Fibroblast of mammary gland (primary cell): ENCODE measurements around the gene LMO1.

Experiments used
- DNase-seq: peaks from one replicate; pipeline ENCODE4 v3.0.0-alpha.2; 2010; ENCODE audit warnings: low read depth
- H3K4me3 ChIP-seq: 2 replicates; pipeline ENCODE4 v1.5.1; 2011; ENCODE audit warnings: low read depth, mild to moderate bottlenecking, low read length, moderate library complexity; ENCODE audit not compliant: control insufficient read depth
- CTCF ChIP-seq: conservative IDR thresholded peaks from 2 replicates; pipeline ENCODE4 v1.5.1; 2011; ENCODE audit warnings: low read depth, low read length, inconsistent platforms; ENCODE audit not compliant: control insufficient read depth, insufficient read depth

Gene LMO1

GRCh38 chr11:8301622-8302021 is 37.9 kb upstream of the LMO1 start:
- no peak overlapping the region for H3K4me3 ChIP-seq
- no peak for DNase-seq
- TF ChIP-seq CTCF, result no peak

- DNase-seq, result no peak
- no peak overlapping the region for H3K4me3 ChIP-seq
- TF ChIP-seq CTCF, result no peak
These were observed 35.4 kb upstream of the LMO1 start for GRCh38 chr11:8298801-8299786.

GRCh38 chr11:8297781-8298440 is 34.2 kb upstream of the LMO1 start:
- no peak for TF ChIP-seq CTCF
- no peak for DNase-seq
- H3K4me3 ChIP-seq, result no peak overlapping the region

GRCh38 chr11:8296872-8297271 is 33.2 kb upstream of the LMO1 start:
- DNase-seq, result peak; percentile 3
- TF ChIP-seq CTCF, result no peak

GRCh38 chr11:8296038-8296649 is 32.5 kb upstream of the LMO1 start:
- no peak for DNase-seq
- no peak overlapping the region for H3K4me3 ChIP-seq
- TF ChIP-seq CTCF, result no peak

More at GRCh38 chr11:8296872-8297271, 33.2 kb upstream of the LMO1 start:
- no peak overlapping the region for H3K4me3 ChIP-seq

GRCh38 chr11:8294251-8294935 is 30.7 kb upstream of the LMO1 start:
- no peak overlapping the region for H3K4me3 ChIP-seq
- no peak for DNase-seq
- no peak for TF ChIP-seq CTCF
